HG03439 (cell line): ENCODE data around the gene CSF2RB.
"Not testable (repeated sequence)": the region's sequence is repeated elsewhere in the genome, so short reads cannot be mapped to it uniquely, and the experiment has no call there.

Experiments
- ATAC-seq: cut with Tn5 transposase; IDR thresholded peaks from one replicate; pipeline ENCODE4 v1.9.1; 2021; ENCODE audit warnings: mild to moderate bottlenecking, moderate library complexity; ENCODE audit not compliant: unreplicated experiment

CSF2RB gene

DNA sequence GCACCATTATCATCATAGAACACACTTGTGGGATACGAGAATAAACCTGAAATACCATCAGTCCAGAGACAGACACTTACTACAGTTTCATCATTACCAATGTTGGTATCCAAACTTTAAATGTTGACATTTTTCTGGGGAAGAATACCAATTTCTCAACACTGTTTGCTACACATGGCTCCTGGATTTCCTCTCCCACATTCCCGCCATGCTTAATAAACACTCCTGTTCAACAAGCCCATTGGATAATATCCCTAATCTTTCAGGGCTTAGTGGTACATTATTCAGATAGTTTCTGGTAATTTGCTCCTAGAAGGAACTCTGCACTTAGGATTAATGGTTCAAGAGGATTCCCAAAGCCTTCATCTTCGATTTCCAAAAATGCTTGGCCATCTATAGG, 48.2 kb downstream of the CSF2RB start:
- no peak for ATAC-seq

DNA sequence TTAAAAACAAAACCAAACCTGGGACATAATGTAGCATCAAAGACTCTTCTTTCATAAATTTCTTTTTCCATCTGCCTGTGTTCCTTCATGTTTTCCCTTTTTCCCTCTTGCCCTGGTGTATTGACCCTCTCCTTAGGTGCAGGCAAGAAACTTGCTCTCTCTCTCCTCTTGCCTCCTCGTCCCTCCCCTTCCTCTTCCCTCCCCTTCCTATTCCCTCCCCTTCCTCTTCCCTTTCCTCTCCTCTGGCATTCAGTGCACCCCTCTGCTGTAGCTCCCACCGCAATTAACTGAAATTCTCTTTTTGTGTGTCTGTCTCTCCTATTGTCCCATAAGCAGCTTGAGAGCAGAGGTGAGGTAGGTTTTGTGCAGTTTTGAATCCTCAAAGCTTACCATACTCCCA, 49.9 kb downstream of the CSF2RB start:
- no peak for ATAC-seq

DNA sequence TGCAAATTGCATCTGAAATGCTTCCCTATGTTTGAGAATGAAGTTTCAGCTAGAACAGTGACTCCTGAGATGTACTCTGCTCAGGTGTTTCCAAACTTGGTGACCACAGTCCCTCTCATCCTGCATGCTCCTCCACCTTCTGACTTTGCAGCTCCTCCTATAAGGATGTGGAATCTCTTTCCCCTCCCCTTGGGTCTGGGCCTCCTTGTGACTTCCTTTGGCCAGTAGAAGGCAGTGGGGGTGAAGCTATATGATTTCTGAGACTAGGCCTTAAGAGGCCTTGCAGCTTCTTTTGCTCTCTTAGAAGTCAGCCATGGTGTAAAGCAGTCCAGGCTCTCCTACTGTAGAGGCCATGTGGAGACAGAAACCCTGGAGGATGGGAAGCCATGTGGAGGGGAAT, 50.7 kb downstream of the CSF2RB start:
- ATAC-seq, result no peak

DNA sequence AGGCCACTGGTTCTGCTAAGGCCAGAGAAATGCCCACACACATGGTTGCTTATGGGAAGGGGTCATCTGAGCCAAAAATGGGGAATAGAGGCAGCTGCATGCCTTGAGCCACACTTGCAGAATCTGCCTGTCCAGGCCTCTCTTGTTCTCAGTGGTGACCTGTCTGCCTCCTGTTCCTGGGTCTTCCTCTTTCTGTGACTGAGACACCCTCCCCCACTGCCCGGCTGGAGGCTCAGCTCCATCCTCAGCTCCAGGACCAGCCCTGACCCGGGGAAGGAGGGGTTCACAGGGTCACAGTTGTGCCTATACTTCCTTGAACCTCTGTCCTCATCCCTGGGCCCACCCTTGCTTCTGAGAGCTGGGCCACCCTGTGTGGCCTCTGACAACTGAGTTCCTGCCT, 52.3 kb downstream of the CSF2RB start:
- no peak for ATAC-seq

DNA sequence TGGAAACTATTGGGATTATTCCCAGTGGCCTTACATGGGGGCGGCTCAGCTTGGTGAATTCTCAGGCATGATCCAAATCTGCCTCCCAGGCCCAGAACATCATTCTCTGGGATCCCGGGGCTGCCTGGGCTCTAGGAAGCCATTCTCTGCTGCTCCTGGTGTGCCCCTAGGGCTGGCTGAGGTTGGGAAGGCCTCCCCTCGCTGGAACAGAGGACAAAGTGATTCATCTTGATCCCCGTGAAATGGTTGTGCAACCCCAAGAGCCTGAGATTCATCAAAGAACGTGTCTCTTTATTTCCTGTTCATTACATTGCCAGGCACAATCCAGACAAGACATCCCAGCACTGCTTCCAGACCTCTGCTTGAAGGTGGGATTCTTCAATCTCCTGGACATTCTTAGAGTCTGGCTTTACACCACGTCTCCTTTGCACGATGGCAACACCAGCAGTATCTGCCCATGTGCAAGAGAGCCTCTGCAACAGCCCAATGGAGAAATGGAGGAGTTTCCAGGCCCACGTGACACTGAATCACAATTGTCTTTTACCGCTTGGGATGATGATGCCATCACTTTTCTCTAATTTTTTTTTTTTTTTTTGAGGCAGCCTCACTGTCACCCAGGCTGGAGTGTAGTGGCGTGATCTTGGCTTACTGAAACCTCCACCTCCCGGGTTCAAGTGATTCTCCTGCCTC, 53.6 kb downstream of the CSF2RB start:
- ATAC-seq, result no peak

DNA sequence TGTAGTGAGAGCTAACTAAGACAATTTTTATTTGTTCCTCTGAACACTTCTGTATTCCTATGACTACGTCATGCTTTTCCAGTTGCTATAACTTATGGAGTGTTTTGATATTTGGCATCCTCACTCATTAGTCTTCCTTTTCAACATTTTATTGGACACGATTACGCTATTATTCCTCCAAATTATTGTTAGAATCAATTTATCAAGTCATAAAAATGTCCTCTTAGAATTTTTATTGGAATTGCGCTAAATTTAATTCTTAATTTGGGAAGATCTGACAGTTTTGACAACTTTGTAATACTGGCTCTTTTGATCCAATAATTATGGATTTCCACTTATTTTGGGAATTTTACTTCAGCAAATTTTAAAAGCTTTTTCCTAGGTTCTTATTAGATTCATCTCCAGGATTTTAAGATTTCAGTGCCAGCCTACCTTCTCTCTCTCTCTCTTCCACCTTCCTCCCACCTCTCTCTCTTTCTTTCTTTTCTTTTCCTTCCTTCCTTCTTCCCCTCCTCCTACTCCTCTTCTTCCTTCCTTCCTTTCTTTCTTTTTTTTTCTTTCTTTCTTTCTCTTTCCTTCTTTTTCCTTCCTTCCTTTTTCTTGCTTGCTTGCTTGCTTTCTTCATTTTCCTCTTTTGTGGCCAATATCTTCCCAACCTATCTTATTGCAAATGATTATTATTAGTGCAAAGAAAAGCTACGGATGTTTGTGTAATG, 55.0 kb downstream of the CSF2RB start:
- no peak for ATAC-seq

DNA sequence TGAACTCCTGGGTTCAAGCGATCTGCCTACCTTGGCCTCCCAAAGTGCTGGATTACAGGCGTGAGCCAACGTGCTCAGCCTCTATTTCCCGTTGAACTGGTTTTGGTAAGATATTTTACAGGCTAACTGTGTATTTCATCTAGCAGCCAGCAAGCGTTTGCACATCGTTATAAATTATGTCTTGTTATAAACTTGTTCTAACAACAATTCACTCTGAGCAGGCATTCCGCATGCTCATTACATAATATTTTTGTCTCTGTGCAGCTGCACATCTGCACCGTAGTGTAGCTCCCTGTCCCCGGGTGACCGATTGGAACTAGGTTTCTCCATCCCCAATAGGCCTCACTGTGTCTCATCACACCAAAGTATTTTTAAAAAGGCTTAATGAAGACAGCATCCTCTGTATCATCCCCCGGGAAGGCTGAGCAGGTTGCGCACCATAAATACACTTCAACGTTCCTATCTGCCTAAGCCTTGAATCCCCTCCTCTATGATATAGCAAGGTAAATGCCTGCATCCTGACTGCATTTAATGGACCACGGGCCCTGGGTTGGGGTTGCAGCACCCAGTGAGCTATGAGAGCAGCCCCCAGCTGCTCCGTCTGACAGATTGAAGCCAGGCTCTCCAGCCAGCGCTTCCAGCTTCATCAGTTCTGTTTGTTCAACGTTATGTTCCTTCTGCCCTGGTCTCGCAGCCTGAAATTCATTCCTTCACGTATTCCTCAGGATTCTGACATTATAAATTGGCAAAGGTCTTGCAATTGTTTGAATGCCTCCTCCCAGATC, 58.1 kb downstream of the CSF2RB start:
- no peak for ATAC-seq

DNA sequence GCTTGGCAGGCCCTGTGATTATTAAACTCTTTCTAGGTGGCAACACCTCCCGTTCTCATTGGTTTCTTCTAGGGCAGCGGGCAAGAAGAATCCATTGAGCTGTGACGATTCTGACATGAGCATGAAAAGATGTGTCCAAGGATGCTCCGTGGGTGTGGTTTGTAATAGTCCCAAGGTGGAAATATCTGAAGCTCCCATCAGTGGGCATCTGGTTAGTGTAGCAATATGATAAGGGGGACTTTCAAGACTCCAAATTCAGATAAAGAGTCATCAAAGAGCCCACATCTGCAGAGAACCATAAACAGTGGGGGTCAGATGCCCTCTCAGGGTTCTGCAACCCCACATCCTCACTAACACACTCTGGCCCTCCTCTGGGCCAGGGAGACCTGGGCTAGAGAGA, 63.2 kb downstream of the CSF2RB start:
- ATAC-seq, result no peak

DNA sequence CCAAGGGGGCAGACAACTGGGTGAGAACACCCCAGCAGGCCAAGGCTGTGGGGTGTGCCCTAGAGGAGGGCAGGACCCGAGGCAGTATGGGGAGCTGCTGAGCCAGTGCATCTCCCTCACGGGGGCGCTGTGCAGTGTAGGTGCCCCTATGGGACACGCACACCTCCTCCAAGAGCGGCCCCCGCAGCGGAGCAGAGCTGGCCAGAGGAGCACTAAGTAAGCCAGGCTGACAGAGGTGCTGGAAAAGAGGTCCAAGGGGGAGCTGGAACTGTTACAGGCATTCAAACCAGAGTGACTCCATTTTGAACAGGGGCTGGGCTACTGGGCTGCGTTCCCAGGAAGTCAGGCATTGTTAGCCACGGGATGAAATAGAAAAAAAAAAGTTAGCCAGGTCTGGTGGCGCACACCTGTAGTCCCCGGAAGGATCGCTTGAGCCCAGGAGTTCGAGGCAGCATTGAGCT, 64.0 kb downstream of the CSF2RB start:
- peak; percentile 77 for ATAC-seq

DNA sequence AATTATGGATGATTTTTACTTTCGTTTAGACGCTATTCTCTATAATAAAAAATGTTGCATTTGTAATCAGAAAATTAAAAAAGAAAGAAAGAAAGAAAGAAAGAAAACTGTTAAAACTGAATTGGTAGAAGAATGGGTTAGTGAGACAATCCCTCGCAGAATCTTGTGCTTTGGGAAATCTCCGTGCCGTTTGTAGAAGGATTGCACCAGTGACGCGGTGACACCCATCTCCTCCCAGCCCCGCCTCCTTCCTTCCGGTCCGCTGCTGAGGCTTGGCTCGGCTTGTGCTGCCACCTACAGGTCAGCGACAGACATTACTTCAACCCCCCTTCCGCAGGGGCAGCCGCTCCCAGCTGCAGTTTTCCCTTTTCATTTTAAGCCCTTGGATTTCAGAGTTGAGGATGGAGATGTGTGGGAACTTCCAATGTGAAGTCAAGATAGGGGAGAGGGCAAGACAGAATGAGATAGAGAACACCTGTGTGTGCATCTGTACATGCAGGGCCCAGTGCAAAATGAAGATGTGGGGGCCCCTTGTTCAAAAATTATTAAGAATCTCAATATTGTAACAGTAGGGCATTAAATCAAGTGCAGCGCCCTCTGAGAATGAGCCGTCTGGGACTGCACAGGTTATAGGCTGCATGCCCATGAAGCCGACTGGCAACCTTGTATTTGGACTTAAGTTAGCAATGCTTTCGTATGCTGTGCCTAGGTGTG, 64.7 kb downstream of the CSF2RB start:
- ATAC-seq, result no peak

DNA sequence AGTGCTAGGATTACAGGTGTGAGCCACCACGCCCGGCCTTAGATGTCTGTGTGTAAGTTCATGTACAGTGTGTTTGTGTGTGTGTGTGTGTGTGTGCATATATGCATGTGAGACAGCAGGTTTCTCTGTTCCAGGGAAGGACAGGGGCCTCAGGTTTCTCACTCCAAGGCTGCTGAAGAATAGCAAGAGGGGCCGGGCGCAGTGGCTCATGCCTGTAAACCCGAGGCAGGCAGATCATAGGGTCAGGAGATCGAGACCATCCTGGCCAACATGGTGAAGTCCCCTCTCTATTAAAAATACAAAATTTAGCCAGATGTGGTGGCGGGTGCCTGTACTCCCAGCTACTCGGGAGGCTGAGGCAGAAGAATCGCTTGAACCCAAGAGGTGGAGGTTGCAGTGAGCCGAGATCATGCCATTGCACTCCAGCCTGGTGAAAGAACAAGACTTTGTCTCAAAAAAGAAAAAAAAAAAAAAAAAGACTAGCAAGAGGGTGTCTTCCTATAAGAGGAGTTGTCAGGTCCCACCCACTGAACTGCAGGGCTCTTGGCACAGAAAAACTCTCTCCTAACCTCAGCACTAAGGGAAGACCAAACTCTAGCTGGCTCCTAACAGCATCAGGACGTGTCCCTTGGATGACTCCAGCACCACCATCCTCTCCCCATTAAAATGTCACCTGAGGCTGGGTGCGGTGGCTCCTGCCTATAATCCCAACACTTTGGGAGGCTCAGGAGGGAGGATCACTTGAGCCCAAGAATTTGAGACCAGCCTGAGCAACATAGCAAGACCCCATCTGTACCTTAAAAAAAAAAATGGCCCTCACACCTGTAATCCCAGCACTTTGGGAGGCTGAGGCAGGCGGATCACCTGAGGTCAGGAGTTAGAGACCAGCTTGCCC, 65.8 kb downstream of the CSF2RB start:
- ATAC-seq, result no peak

DNA sequence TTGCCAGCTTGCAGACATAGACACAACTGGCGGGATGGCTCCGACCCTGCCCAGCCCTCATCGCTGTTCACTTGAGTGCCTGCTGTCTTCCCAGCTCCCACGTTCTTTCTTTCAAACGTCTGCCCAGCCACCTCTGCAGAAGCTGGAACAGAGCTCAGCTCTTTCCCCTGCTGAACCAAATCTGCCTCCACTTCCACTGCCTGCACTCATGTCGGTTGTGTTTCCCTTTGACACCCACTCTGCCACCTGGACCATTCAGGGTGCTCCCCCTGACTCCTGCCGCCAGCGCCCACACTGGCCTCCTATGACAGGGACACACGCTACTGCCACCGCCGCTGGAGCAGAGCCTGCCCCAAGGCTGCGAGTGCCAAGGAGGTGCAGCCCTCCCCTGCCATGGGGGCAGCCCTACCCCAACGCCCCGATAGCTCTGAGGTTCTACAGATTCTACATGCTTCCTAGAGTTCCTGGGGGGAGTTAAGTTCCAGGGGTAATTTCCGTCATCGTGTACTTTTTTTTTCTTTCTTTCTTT, 67.9 kb downstream of the CSF2RB start:
- ATAC-seq, result no peak

DNA sequence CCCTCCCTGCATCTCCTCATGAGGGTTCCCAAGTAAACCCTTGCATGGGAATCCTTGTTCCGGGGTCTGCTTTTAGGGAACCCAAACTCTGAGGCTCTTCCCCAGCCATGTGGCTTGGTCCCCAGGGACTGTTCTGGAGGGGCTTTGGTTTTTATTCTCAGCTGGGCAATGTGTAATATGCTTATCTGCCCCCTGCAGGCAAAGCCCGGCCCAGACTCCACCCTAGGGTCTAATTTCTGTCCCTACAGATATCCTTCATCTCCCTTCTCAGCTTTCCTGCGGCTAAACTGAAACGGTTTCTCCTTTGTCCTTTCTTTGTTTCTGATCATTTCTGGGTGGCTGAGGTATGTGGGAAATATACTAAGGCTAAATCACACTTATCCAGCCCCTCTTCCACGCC, 68.7 kb downstream of the CSF2RB start:
- no peak for ATAC-seq

DNA sequence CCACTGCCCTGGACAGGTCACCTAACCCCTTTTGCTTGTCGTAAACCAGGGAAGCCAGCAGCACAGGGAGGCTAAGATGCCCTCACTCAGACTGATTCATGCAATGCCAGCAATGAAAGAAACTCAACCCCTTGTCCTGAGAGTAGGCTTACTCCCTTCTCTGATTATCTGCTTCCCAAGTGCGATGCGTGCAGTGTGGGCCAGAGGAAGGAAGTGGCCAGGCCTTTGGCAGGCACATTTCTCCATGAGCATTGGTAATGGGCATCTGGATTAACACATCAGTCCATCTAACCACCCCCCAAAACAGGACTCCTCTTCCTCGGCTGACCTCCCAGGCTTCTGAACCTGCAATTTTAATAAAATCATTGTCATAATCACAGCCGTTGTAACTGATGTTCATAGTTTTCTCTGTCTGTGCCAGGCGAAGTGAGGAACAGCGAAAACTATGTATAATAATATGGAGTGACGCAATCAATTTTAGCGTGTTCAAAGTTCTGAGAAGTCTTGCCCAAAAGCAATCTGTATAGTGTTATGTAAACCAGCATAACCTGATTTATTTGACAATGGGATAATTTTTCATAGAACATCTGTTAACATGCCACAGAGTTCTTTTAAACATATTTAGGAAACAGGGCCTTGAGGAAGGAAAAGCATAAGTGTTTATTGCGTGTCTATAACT, 71.9 kb downstream of the CSF2RB start:
- ATAC-seq, result no peak

DNA sequence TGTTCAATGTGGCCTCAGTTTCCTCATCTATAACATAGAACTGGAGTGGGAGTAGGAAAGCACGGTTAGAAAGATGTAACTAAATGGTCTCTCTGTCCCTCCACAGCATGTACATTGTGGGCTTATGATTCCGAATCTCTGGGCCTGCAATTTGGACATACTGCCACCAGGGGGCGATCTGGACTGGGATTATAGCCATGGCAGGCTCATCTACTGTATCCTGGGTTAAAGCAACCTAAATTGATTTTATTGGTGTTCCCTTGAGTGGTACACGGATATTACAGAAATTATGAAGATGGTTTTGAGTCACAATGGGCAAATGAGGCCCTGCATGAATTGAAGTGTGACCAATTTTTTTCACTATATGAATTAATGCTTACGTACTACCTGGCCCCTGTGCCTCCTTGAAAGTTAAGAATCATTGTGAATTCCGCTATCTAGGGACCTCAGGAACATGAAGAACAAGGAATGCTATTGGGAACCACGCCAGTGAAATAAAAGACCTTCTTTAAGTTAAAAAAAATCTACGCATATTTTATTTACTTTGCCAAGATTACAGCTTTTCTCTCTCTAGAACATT, 72.9 kb downstream of the CSF2RB start:
- ATAC-seq, result no peak

DNA sequence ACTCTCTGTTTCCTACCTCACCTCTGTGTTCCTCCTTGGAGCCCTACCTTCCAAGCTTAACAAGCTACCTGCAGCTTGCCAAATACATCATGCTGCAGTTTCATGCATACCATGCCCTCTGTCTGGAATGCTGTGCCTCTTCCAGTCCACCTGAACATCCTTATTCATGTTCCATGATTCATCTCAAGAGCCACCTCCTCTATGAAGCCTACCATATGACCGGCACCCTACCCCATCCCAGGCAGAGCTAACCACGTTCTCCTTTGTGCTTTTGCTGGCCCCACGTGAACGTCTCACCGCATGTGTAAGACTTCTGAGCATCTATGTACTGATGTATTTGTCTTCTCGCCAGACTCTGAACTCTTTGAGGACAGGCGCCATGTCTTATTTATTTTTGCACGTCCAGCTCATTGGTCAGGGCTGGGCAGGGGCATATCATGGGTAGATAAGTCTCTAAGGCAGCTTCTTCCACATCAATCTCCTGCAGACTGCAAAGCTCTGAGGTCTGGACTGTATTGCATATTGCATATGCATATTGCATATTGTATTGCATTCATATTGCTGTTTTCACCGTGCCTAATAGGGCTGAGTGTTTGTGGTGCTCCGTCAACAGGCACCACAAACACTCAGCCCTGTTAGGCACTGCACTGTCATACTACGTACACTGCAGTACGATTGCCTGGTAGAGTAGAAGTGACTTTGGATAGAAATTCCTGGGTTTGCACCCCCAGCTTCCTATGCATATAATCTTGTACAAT, 74.8 kb downstream of the CSF2RB start:
- ATAC-seq, result no peak

DNA sequence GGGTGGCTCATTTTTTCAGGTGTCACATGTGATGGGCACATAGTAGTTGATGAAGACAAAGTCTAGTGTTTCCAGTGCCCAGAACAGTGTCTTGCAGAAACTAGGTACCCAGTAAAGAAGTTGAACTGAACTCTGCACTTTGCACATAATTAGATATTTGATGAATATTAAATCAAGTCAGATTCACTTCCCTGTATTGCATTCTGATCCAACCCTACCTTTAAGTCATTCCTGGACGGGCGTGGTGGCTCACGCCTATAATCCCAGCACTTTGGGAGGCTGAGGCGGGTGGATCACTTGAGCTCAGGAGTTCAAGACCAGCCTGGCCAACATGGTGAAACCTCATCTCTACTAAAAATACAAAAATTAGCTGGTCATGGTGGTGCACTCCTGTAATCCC, 75.6 kb downstream of the CSF2RB start:
- ATAC-seq, result not testable (repeated sequence)
